GM06990 (cell line): ENCODE data around the gene TM9SF3.
"Not testable (repeated sequence)": the region's sequence is repeated elsewhere in the genome, so short reads cannot be mapped to it uniquely, and the experiment has no call there.

Source experiments
- DNase-seq: peaks from one replicate; pipeline ENCODE4 v3.0.0-alpha.2; 2011; ENCODE audit not compliant: insufficient read length; ENCODE audit errors: extremely low read depth
- H3K27me3 ChIP-seq: replicated peaks from 2 replicates; pipeline ENCODE4 v1.6.0; 2011; ENCODE audit warnings: low read length; ENCODE audit not compliant: control insufficient read depth, insufficient read depth
- H3K36me3 ChIP-seq: 2 replicates; pipeline ENCODE4 v1.5.1; 2011; ENCODE audit warnings: low read length; ENCODE audit not compliant: control insufficient read depth, insufficient read depth
- H3K4me3 ChIP-seq: replicated peaks from 2 replicates; pipeline ENCODE4 v1.5.1; 2011; ENCODE audit warnings: low read depth, mild to moderate bottlenecking, control low read depth, low read length
- TF ChIP-seq, protein P1 (sequence below): IDR thresholded peaks from 2 replicates; pipeline ENCODE4 v1.5.1; 2011; ENCODE audit warnings: low read length, control low read depth, mild to moderate bottlenecking, inconsistent platforms; ENCODE audit not compliant: insufficient read depth, poor library complexity, severe bottlenecking

TM9SF3 gene

DNA sequence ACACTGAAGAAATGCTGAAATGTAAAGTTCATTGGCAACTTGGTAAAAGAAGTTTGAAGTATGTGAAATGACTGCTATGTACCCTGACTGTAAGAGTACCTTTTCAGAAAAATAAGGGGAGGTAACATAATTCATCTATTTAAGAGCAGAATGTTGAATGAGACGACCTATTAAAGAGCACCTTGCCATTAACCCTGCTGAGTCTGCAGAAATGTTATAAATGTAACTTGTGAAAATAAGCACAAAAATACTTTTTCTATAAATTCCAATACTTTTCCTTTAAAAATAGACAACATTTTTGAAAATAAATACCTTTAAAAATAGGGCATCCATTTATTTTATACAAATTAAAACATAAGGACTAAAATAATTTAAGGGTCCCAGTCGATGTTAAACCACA lies 7.7 kb downstream of the TM9SF3 start:
- Histone ChIP-seq H3K4me3 (no peak overlapping the region), H3K36me3 (no peaks in the 10 kb centered on the region; the same call in 1 of the 2 replicates), H3K27me3 (no peaks in the 10 kb centered on the region)
- DNase-seq, result no peak
- TF ChIP-seq, protein P1, sequence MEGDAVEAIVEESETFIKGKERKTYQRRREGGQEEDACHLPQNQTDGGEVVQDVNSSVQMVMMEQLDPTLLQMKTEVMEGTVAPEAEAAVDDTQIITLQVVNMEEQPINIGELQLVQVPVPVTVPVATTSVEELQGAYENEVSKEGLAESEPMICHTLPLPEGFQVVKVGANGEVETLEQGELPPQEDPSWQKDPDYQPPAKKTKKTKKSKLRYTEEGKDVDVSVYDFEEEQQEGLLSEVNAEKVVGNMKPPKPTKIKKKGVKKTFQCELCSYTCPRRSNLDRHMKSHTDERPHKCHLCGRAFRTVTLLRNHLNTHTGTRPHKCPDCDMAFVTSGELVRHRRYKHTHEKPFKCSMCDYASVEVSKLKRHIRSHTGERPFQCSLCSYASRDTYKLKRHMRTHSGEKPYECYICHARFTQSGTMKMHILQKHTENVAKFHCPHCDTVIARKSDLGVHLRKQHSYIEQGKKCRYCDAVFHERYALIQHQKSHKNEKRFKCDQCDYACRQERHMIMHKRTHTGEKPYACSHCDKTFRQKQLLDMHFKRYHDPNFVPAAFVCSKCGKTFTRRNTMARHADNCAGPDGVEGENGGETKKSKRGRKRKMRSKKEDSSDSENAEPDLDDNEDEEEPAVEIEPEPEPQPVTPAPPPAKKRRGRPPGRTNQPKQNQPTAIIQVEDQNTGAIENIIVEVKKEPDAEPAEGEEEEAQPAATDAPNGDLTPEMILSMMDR, result no peak

DNA sequence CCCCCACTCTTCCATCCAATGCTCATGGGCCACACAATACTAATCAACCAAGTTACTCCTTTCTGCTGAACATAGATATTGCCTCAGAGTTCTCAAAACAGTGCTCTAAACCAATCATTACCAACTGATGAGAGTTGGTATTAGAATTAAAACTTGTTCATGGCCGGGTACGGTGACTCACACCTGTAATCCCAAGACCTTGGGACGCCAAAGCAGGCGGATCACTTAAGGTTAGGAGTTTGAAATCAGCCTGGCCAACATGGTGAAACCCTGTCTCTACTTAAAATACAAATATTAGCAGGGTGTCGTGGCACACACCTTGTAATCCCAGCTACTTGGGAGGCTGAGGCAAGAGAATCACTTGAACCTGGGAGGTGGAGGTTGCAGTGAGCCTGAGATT lies 8.2 kb downstream of the TM9SF3 start:
- H3K27me3 ChIP-seq, result no peaks in the 10 kb centered on the region
- H3K4me3 ChIP-seq, result no peak overlapping the region
- TF ChIP-seq, protein P1, result no peak
- no peaks in the 10 kb centered on the region; the same call in 1 of the 2 replicates for H3K36me3 ChIP-seq
- no peak for DNase-seq

DNA sequence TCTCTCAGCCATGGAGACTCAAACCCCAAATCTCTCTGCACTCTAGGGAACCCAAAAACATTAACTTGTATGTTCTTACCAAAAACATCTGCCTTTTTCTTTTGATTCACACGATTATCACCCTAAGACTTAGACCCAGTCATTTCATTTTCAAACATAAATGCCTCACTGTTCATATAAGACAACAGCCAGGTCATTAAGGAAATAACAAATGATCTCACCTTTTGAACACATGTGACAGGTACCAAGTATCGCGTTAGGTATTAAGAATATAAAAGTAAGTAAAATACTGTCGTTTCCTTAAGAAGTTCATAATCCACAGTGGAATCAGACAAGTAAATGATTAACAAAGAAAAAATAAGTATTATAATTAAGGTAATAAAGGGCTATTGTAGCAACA lies 8.8 kb downstream of the TM9SF3 start:
- no peaks in the 10 kb centered on the region; the same call in 1 of the 2 replicates for H3K36me3 ChIP-seq
- H3K27me3 ChIP-seq, result no peaks in the 10 kb centered on the region
- no peak overlapping the region for H3K4me3 ChIP-seq
- TF ChIP-seq, protein P1, result no peak
- DNase-seq, result no peak

DNA sequence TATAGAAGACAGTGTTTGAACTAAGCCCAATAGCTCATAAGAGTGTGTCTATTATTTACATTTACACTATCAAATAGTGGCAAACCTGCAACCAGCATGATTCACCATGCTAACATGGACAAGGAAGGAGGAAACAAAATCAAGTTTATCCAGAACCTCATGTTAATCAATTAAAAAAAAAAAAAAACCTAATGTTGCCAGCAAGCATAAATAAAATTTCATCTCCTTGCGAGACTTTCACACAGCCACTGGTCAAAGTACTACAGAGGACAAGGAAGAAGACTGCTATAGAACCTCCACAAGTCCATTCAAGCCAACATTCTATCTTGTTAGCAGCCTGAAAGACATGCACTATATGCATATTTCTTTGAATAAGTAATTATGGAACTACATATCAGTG lies 9.7 kb downstream of the TM9SF3 start:
- H3K27me3 ChIP-seq, result no peaks in the 10 kb centered on the region
- no peak overlapping the region for H3K4me3 ChIP-seq
- H3K36me3 ChIP-seq, result no peaks in the 10 kb centered on the region; the same call in 1 of the 2 replicates
- DNase-seq, result no peak
- TF ChIP-seq, protein P1, result no peak

DNA sequence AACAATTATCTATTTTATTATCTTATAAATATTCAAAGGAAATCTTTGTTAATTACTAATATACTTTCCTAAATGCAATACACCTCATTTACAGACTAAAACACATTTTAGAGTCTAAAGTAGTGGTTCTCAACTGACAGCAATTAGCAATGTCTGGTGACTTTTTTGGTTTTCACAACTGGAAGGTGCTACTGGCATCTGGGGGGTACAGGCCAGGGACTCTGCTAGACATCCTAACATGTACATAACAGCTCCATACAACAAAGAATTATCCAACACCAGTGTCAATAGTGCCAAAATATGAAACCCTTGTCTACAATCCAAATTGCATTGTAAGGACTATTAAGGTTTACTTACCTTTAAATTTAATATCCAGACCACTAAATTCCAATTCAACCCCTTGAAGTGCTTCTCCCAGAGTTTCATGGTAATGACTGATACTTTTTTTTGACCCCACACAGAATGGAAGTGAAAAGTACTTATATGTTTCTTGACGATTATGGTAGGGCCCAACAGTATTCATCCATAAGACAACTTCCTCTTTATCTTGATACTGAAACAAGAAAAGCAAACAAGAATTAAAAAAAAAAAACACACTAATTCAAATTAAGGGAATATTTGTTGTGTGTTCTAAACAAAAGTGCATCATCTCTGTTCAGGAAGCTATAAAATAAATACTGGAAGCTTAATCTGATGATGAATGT lies 10.4 kb downstream of the TM9SF3 start:
- no peak overlapping the region for H3K4me3 ChIP-seq
- TF ChIP-seq, protein P1, result no peak
- no peaks in the 10 kb centered on the region for H3K27me3 ChIP-seq
- H3K36me3 ChIP-seq, result no peaks in the 10 kb centered on the region; the same call in 1 of the 2 replicates
- DNase-seq, result no peak

DNA sequence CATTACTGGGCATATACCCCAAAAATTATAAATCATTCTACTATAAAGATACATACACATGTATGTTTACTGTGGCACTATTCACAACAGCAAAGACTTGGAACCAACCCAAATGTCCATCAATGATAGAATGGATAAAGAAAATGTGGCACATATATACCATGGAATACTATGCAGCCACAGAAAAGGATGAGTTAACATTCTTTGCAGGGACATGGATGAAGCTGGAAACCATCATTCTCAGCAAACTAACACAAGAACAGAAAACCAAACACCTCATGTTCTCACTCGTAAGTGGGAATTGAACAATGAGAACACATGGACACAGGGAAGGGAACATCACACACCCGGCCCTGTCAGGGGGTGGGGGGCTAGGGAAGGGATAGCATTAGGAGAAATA lies 12.2 kb downstream of the TM9SF3 start:
- DNase-seq, H3K4me3 ChIP-seq, H3K27me3 ChIP-seq, H3K36me3 ChIP-seq: not testable (repeated sequence)
